ENCODE measurements around the gene SAPCD1.

The SAPCD1 gene

DNA sequence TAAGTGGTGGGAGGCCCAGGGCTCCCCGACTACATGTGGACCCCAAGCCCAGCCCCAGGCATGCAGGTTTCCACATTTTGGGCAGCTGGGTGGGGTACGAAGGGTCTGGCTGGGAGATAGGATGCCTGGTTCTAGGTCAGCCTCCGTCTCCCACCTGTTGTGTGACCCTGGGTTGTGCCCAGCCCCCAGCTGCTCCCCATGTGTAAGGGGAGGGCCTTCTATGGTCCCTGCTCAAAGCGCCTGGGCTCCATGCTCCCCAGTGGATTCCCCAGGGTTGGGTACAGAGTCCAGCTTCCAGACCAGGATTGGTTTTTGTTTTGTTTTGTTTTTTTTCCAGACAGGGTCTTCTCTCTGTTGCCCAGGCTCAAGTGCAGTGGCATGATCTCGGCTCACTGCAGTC lies 15.7 kb downstream of the SAPCD1 start:
- H3K27me3 ChIP-seq (ENCODE audit: insufficient read depth, low read length): no peaks in the 10 kb centered on the region
- H4K12ac ChIP-seq (ENCODE audit: low read depth, low read length): no peak overlapping the region
- no peak overlapping the region for H3K9ac ChIP-seq (ENCODE audit: low read length)
- no CpG with 5 or more reads among the region's 5 CpGs for WGBS (ENCODE audit: extremely low coverage, insufficient coverage, insufficient read length)
- no peak overlapping the region for H4K8ac ChIP-seq (ENCODE audit: low read depth, low read length)
- no peak overlapping the region for H3K4me2 ChIP-seq (ENCODE audit: low read length)
- H3K27ac ChIP-seq (ENCODE audit: low read depth, low read length): no peak overlapping the region
- H2AFZ ChIP-seq (ENCODE audit: insufficient read depth, low read length, poor library complexity): no peak overlapping the region
- H3K79me2 ChIP-seq (ENCODE audit: control insufficient read depth, insufficient read depth, low read length, poor library complexity): no peaks in the 10 kb centered on the region
- H2BK12ac ChIP-seq (ENCODE audit: low read length): no peak overlapping the region
- H3K4me3 ChIP-seq (ENCODE audit: low read depth, low read length): no peak overlapping the region
- H3K18ac ChIP-seq (ENCODE audit: low read length): no peak overlapping the region
- DNase-seq: no peak
- no peak overlapping the region for H2BK5ac ChIP-seq (ENCODE audit: low read depth, low read length, poor library complexity)
- H3K79me1 ChIP-seq (ENCODE audit: low read length): no peaks in the 10 kb centered on the region
- H3K23ac ChIP-seq (ENCODE audit: low read length): no peak overlapping the region
- H3K36me3 ChIP-seq (ENCODE audit: control insufficient read depth in 1 of 2, insufficient read depth in 2 of 2, low read length in 2 of 2): peaks cover 51 to 57% of the 10 kb centered on the region in 2 experiments
- no peak overlapping the region for H2BK120ac ChIP-seq (ENCODE audit: insufficient read depth, low read length, poor library complexity)
- no peak overlapping the region for H2AK5ac ChIP-seq (ENCODE audit: low read length)
- H4K91ac ChIP-seq (ENCODE audit: low read depth, low read length): no peak overlapping the region
- no peak overlapping the region for H3K14ac ChIP-seq (ENCODE audit: low read length)
- H3K4me1 ChIP-seq (ENCODE audit: control insufficient read depth in 1 of 2, insufficient read depth in 2 of 2, low read length in 2 of 2): peaks cover 0 to 10% of the 10 kb centered on the region in 2 experiments
- no peaks in the 10 kb centered on the region for H3K9me3 ChIP-seq (ENCODE audit: insufficient read depth, low read depth, low read length)
- no peak overlapping the region for H3K4ac ChIP-seq (ENCODE audit: low read depth, low read length)

DNA sequence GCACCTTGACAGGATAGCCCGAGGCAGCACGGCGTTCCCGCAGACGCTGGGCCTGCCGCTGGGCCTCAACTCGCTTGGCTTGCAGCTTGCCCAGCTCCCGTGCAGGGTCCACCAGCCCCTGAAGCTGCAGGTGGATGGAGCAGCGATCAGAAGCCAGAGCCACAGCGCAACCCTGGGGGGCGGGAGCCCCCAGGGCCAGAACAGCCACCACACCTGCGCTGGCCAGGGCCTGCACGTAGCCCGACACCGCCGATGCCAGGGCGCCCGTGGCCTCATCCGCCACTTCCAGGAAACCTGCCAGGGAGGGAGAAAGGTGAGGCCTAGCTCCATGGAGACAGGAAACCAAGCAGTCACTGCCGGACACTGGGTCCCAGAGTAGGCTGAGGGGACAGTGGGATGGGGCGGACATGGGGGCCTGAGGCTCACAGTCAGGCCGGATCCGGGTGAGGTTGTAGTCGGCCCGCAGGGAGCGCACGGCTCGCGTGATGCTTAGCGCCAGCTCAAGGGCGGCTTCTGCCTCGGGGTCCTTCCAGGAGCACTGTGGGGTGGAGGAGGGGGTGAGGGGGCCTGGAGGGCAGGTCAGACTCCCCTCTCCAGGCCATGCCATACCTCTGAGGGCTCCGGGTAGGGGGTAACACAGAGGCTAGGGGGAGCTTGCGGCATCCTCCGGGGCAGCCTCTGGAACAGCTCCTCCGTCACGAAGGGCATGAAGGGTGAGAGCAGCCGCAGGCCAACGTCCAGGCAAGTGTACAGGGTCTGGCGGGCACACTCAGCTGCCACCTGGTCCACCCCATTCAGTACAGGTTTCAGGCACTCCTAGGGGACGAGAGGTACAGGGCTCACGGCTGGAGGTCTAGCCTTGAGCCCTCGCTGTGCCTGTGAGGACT lies 16.8 kb downstream of the SAPCD1 start:
- Histone ChIP-seq H3K4me3 (ENCODE audit: low read depth, low read length) (no peak overlapping the region), H3K23ac (ENCODE audit: low read length) (no peak overlapping the region), H2BK5ac (ENCODE audit: low read depth, low read length, poor library complexity) (no peak overlapping the region), H2BK120ac (ENCODE audit: insufficient read depth, low read length, poor library complexity) (no peak overlapping the region), H3K27ac (ENCODE audit: low read depth, low read length) (no peak overlapping the region), H4K91ac (ENCODE audit: low read depth, low read length) (no peak overlapping the region), H3K27me3 (ENCODE audit: insufficient read depth, low read length) (no peaks in the 10 kb centered on the region), H3K4ac (ENCODE audit: low read depth, low read length) (no peak overlapping the region), H3K14ac (ENCODE audit: low read length) (no peak overlapping the region), H3K18ac (ENCODE audit: low read length) (no peak overlapping the region), H4K8ac (ENCODE audit: low read depth, low read length) (no peak overlapping the region), H2AK5ac (ENCODE audit: low read length) (no peak overlapping the region), H3K4me1 (ENCODE audit: control insufficient read depth in 1 of 2, insufficient read depth in 2 of 2, low read length in 2 of 2) (peaks cover 0 to 10% of the 10 kb centered on the region in 2 experiments), H2BK12ac (ENCODE audit: low read length) (no peak overlapping the region), H3K79me2 (ENCODE audit: control insufficient read depth, insufficient read depth, low read length, poor library complexity) (no peaks in the 10 kb centered on the region), H3K9ac (ENCODE audit: low read length) (no peak overlapping the region), H3K9me3 (ENCODE audit: insufficient read depth, low read depth, low read length) (no peaks in the 10 kb centered on the region), H3K36me3 (ENCODE audit: control insufficient read depth in 1 of 2, insufficient read depth in 2 of 2, low read length in 2 of 2) (peaks cover 56 to 61% of the 10 kb centered on the region in 2 experiments), H3K79me1 (ENCODE audit: low read length) (no peaks in the 10 kb centered on the region), H4K12ac (ENCODE audit: low read depth, low read length) (no peak overlapping the region), H2AFZ (ENCODE audit: insufficient read depth, low read length, poor library complexity) (no peak overlapping the region), H3K4me2 (ENCODE audit: low read length) (no peak overlapping the region)
- no peak for DNase-seq
- WGBS (ENCODE audit: extremely low coverage, insufficient coverage, insufficient read length): no CpG with 5 or more reads among the region's 43 CpGs

DNA sequence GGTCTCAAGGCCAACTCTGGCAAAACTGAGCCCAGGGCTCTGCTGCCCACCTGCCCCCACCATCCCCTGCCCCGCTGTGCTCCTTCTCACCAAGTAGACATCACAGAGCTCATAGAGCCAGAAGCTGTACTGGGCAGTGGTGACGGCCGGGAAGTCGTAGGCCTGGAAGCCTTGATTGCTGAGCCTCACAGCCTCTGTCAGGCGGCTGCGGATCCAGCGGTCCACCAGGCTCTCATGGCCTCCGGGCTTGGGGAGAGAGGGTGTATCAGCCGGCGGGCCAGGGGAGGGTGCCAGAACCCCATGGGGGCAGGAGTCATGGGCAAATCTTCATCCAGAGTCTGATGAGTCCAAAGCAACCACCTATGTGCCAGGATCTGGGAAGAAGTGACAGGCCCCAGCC lies 17.5 kb downstream of the SAPCD1 start:
- H3K4me2 ChIP-seq (ENCODE audit: low read length): no peak overlapping the region
- H3K36me3 ChIP-seq (ENCODE audit: control insufficient read depth in 1 of 2, insufficient read depth in 2 of 2, low read length in 2 of 2): peaks cover 62 to 68% of the 10 kb centered on the region in 2 experiments
- no peak overlapping the region for H3K14ac ChIP-seq (ENCODE audit: low read length)
- no peak overlapping the region for H3K4me3 ChIP-seq (ENCODE audit: low read depth, low read length)
- no peak overlapping the region for H3K4ac ChIP-seq (ENCODE audit: low read depth, low read length)
- peaks cover 0 to 10% of the 10 kb centered on the region in 2 experiments for H3K4me1 ChIP-seq (ENCODE audit: control insufficient read depth in 1 of 2, insufficient read depth in 2 of 2, low read length in 2 of 2)
- H3K27ac ChIP-seq (ENCODE audit: low read depth, low read length): no peak overlapping the region
- H3K27me3 ChIP-seq (ENCODE audit: insufficient read depth, low read length): no peaks in the 10 kb centered on the region
- H3K9ac ChIP-seq (ENCODE audit: low read length): no peak overlapping the region
- no peak overlapping the region for H2AK5ac ChIP-seq (ENCODE audit: low read length)
- H3K79me2 ChIP-seq (ENCODE audit: control insufficient read depth, insufficient read depth, low read length, poor library complexity): no peaks in the 10 kb centered on the region
- no peak for DNase-seq
- H2BK120ac ChIP-seq (ENCODE audit: insufficient read depth, low read length, poor library complexity): no peak overlapping the region
- no peak overlapping the region for H4K8ac ChIP-seq (ENCODE audit: low read depth, low read length)
- no peak overlapping the region for H3K18ac ChIP-seq (ENCODE audit: low read length)
- no peak overlapping the region for H4K12ac ChIP-seq (ENCODE audit: low read depth, low read length)
- H2BK5ac ChIP-seq (ENCODE audit: low read depth, low read length, poor library complexity): no peak overlapping the region
- no peak overlapping the region for H4K91ac ChIP-seq (ENCODE audit: low read depth, low read length)
- no peak overlapping the region for H2AFZ ChIP-seq (ENCODE audit: insufficient read depth, low read length, poor library complexity)
- H3K79me1 ChIP-seq (ENCODE audit: low read length): no peaks in the 10 kb centered on the region
- no CpG with 5 or more reads among the region's 10 CpGs for WGBS (ENCODE audit: extremely low coverage, insufficient coverage, insufficient read length)
- no peak overlapping the region for H3K23ac ChIP-seq (ENCODE audit: low read length)
- H3K9me3 ChIP-seq (ENCODE audit: insufficient read depth, low read depth, low read length): no peaks in the 10 kb centered on the region
- H2BK12ac ChIP-seq (ENCODE audit: low read length): no peak overlapping the region

DNA sequence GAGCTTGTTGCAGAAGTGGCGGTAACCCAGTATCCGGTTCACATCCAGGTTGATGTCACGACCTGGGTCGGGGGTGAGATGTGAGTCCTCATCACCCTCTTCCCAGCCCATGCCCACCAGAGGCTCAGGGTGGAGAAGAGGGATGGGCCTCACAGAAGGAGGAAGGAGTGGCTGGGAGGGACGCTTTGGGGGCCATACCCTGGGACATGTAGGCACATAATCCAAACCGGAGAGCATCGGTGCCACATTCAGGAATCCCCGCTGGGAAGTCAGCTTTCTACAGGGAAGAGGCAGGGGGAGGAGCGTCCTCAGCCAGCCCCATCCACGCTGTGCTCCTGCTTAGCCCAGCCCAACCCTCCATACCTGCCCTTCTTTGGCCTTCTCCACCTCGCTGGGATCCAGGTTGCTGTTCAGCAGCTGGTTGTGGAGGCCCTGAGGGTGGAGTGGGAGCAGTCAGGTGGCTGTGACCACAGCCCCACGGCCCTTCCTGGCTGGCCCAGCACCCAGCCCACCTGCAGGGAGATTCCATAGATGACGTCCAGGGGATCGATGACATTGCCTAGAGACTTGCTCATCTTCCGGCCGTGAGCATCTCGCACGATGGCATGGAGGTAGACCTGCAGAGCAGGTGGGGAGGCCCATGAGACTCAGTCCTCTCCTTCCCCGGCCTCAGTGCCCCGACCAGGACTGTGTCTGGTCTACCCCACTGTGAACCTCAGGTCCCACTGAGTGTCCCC lies 18.2 kb downstream of the SAPCD1 start:
- no peaks in the 10 kb centered on the region for H3K79me1 ChIP-seq (ENCODE audit: low read length)
- H4K91ac ChIP-seq (ENCODE audit: low read depth, low read length): no peak overlapping the region
- H4K12ac ChIP-seq (ENCODE audit: low read depth, low read length): no peak overlapping the region
- H3K27me3 ChIP-seq (ENCODE audit: insufficient read depth, low read length): no peaks in the 10 kb centered on the region
- DNase-seq: no peak
- no peak overlapping the region for H2BK5ac ChIP-seq (ENCODE audit: low read depth, low read length, poor library complexity)
- H3K18ac ChIP-seq (ENCODE audit: low read length): no peak overlapping the region
- H2AK5ac ChIP-seq (ENCODE audit: low read length): no peak overlapping the region
- H3K27ac ChIP-seq (ENCODE audit: low read depth, low read length): no peak overlapping the region
- H2AFZ ChIP-seq (ENCODE audit: insufficient read depth, low read length, poor library complexity): no peak overlapping the region
- no peak overlapping the region for H3K4ac ChIP-seq (ENCODE audit: low read depth, low read length)
- WGBS (ENCODE audit: extremely low coverage, insufficient coverage, insufficient read length): no CpG with 5 or more reads among the region's 20 CpGs
- H3K79me2 ChIP-seq (ENCODE audit: control insufficient read depth, insufficient read depth, low read length, poor library complexity): no peaks in the 10 kb centered on the region
- H3K4me3 ChIP-seq (ENCODE audit: low read depth, low read length): no peak overlapping the region
- H3K23ac ChIP-seq (ENCODE audit: low read length): no peak overlapping the region
- H2BK120ac ChIP-seq (ENCODE audit: insufficient read depth, low read length, poor library complexity): no peak overlapping the region
- no peak overlapping the region for H3K14ac ChIP-seq (ENCODE audit: low read length)
- H3K4me2 ChIP-seq (ENCODE audit: low read length): no peak overlapping the region
- H2BK12ac ChIP-seq (ENCODE audit: low read length): no peak overlapping the region
- no peaks in the 10 kb centered on the region for H3K9me3 ChIP-seq (ENCODE audit: insufficient read depth, low read depth, low read length)
- H4K8ac ChIP-seq (ENCODE audit: low read depth, low read length): no peak overlapping the region
- no peak overlapping the region for H3K9ac ChIP-seq (ENCODE audit: low read length)
- H3K36me3 ChIP-seq (ENCODE audit: control insufficient read depth in 1 of 2, insufficient read depth in 2 of 2, low read length in 2 of 2): peaks cover 70 to 75% of the 10 kb centered on the region in 2 experiments
- peaks cover 0 to 10% of the 10 kb centered on the region in 2 experiments for H3K4me1 ChIP-seq (ENCODE audit: control insufficient read depth in 1 of 2, insufficient read depth in 2 of 2, low read length in 2 of 2)

Data from trophoblast cell (in vitro differentiated cells and primary cell).